Cardiac fibroblast (primary cell): Measurements from ENCODE around the gene CMTM6.
A peak's percentile ranks its signal among the peaks of the same experiment; 100 is the strongest.

ENCODE experiments used
- DNase-seq, 2 donors: peaks; one replicate each; pipeline versions ENCODE4 v3.0.0 to v3.0.0-alpha.2; 2010; ENCODE audit warnings: low read depth in 2 of 2
- H3K4me3 ChIP-seq, 2 donors: replicated peaks in 1 of 2; 1 replicate in 1 of 2; 2 replicates in 1 of 2; pipeline ENCODE4 v1.5.1; 2011; ENCODE audit warnings: low read depth in 2 of 2, low read length in 2 of 2, mild to moderate bottlenecking in 2 of 2, moderate library complexity in 1 of 2
- TF ChIP-seq, protein P1 (sequence below): IDR thresholded peaks from one replicate; pipeline ENCODE4 v1.5.1; 2011; ENCODE audit warnings: low read depth, mild to moderate bottlenecking, low read length, inconsistent platforms

Gene CMTM6

DNA sequence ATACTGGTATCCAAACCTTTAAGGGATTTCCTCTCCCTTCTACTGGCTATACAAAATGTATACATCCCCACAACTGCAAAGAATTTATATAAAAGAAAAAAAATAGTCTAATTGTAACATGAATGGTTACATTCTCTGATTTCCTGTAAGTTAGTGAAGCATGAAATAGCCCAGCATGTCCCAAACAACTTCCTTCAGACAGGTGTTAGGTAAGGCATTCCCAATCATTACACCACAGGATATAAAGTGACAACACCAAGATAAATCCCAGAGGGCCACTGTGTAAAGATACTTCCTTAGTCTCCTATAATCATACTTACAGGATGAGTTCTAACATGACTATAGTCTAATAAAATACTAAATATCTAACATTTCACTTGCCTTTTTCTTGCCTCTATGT lies 7.6 kb downstream of the CMTM6 start:
- DNase-seq: no peak

DNA sequence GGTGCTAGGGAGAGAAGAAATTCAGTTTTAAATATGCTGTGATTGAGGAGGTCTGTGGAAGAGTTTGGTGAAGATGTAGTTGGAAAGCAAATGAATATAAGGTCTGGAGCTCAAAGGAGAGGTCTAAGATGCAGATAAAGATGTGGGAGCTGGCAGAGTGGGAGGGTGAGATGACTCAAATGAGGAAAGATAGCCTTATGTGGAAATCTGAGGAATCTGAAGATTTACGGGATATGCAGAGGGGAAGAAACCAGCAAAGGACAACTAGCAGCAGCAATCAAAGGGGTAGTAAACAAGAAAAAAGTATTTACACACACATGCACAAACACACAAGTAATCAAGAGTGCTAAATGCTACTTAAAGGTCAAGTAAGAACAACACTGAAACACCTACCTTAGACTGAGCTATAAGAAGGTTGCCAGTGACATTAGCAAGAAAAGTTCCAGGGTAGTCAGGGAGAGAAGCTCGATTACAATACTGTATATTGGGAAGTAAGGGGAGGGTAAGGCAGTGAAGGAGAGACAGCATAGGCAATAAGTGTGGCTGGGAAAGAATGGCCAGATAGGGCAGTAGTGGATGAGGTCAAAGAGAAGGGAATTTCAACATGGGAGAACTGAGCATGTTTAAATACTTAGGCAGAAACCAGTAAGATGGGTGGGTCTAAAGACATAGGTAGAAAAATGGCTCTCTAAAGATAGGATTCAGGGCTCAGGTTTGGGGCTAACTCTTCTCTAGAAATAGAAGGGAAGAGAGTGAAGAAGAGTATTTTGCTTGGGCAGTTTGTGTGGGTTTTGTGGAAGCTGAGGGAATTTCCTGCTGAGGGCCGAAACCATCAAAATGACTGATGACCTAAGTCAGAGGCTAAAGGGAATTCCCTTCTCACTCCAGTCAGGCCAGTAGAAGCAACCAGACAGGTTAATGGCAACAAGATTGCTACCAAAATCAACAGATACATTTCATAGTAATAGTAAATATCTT lies 8.9 kb downstream of the CMTM6 start:
- TF ChIP-seq, protein P1, sequence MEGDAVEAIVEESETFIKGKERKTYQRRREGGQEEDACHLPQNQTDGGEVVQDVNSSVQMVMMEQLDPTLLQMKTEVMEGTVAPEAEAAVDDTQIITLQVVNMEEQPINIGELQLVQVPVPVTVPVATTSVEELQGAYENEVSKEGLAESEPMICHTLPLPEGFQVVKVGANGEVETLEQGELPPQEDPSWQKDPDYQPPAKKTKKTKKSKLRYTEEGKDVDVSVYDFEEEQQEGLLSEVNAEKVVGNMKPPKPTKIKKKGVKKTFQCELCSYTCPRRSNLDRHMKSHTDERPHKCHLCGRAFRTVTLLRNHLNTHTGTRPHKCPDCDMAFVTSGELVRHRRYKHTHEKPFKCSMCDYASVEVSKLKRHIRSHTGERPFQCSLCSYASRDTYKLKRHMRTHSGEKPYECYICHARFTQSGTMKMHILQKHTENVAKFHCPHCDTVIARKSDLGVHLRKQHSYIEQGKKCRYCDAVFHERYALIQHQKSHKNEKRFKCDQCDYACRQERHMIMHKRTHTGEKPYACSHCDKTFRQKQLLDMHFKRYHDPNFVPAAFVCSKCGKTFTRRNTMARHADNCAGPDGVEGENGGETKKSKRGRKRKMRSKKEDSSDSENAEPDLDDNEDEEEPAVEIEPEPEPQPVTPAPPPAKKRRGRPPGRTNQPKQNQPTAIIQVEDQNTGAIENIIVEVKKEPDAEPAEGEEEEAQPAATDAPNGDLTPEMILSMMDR: no peak
- DNase-seq: peak in 1 of 2 donors; percentile 46
- no peak overlapping the region for H3K4me3 ChIP-seq

More for the DNA sequence above, 7.6 kb downstream of the CMTM6 start:
- H3K4me3 ChIP-seq: no peak overlapping the region
- TF ChIP-seq, protein P1: no peak

DNA sequence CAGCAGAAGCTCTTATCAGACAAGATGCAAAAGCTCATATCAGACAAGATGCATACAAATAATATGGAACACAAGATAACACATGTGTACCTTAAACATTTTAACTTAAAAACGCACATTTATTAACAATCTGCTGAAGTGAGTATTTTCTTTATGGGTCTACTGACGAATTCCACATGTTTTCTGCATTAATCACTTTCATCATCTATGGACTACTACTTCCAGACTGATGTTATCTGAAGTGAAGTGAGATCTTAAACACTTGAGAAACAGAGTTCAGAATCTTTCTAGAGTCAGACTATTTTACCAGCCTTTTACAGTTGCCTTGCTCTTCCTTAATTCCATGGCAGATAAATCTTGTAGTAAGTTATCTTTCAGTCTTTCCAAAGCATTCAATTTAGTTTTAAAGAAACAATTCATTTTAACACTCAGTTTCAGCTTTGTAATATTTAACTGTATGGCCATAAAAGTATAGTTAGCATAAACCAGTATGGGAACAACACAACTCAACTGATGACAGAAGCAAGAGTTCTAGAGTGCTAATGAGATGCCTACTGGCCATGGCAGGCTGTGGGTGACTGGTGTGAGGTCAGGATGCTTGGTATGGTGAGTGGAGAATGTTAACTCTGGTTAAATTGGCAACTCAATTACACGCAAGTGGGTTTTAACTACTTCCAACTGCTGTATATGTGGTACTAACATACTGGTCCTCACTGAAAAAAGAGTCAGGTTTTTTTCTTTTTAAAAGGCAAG lies 9.8 kb downstream of the CMTM6 start:
- H3K4me3 ChIP-seq: no peak overlapping the region
- TF ChIP-seq, protein P1: no peak
- DNase-seq: peak in 1 of 2 donors; percentile 33

DNA sequence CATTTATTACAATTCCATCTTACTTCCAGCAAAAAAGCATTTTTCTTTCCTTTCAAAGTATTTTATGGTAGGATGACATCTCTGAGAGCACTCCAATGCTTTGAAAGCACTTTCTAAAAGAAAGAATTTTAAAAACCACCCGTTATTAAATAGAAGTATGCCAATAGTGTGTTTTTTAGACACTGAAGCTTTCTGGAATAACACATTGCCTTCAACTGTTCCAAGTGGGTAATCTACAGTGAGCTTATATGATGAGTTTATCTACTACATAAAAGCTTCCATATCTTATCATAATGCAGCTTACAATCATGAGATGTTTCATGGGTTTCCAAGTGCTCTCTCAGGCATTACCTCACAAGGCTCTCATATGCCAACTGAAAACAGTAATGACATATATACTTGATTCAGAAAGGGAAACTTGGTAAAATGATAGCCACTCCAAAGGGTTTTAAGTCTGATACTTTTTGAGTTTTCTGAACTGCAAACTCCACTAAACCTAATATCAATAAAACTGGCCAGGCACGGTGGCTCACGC lies 14.1 kb downstream of the CMTM6 start:
- no peak for DNase-seq
- no peak overlapping the region for H3K4me3 ChIP-seq
- TF ChIP-seq, protein P1: no peak

DNA sequence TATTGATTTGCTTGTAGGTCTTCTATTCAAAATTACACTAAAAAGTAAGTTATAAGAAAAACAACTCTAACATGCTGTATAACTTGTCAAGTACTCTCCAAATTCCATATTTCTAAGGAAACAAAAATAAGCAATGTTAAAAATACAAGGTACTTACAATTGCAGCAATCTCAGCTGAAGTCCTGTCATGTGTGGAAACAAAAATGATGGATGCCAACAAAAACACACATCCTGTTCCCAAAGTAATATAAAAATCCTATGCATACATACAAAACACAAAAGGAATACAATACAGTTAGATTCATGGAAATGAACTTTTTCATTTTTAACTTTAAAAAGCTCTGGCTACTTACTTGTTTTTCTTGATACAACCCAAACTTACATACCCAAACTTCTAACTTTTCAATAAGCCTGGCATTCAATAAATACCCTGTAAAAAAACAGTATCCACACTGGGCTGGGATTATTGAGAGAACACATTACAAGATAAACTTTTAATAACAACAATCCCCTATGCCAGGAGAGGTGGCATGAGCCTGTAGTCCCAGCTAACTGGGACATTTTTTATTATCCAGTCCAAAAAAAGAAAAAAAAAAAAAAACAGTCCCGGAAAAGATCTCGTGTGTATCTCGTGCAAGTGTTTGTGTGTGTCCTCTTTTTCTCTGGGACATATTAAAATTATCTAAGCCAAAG lies 14.7 kb downstream of the CMTM6 start:
- no peak overlapping the region for H3K4me3 ChIP-seq
- peak in 1 of 2 donors; percentile 44 for DNase-seq
- TF ChIP-seq, protein P1: no peak

DNA sequence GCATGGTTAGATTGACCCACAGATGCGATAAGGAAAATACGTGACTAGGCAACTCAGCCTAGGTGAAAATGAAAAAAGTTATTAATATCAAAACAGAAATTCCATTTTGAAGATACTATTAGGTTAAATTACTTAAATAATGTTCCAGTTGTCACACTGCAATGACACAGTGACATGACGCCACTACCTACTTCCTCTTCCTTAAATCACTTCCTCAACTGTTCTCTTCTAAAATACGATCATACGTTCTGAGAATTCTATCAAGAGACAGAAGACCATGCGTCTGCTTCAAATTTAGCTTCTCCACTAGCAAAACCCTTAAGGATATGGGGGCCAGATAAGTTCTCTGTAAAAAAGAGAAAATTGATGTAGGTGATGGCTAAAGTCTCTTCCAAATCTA lies 18.2 kb downstream of the CMTM6 start:
- no peak overlapping the region for H3K4me3 ChIP-seq
- TF ChIP-seq, protein P1: no peak
- DNase-seq: no peak
